SK-N-SH treated with all-trans-retinoic acid at 6 μM for 48 hours (cell line): ENCODE results near the gene PTPRT.

Source experiments
- ATAC-seq: fragments of 200-7000 bp; cut with Tn5 transposase; 3 replicates; pipeline ENCODE4 v1.9.1; 2020; ENCODE audit warnings: mild to moderate bottlenecking, moderate library complexity
- BACH2 ChIP-seq: fragments of 250-450 bp; sonication (Bioruptor Pico); IDR thresholded peaks from 2 replicates; pipeline ENCODE4 v1.9.0; 2021; ENCODE audit warnings: mild to moderate bottlenecking, borderline replicate concordance
- CSRNP3 ChIP-seq: fragments of 250-450 bp; sonication (Bioruptor Pico); IDR thresholded peaks from 2 replicates; pipeline ENCODE4 v1.5.1; 2021; ENCODE audit warnings: mild to moderate bottlenecking, moderate library complexity
- ESRRG ChIP-seq: fragments of 250-450 bp; sonication (Bioruptor Pico); IDR thresholded peaks from 2 replicates; pipeline ENCODE4 v1.6.1; 2021; ENCODE audit warnings: mild to moderate bottlenecking
- GLIS3 ChIP-seq: fragments of 250-450 bp; sonication (Bioruptor Pico); IDR thresholded peaks from 2 replicates; pipeline ENCODE4 v1.5.0; 2020; ENCODE audit warnings: mild to moderate bottlenecking, moderate library complexity
- OSR1 ChIP-seq: fragments of 250-450 bp; sonication (Bioruptor Pico); IDR thresholded peaks from 2 replicates; pipeline ENCODE4 v1.8.0; 2022; ENCODE audit warnings: moderate library complexity, mild to moderate bottlenecking, inconsistent platforms
- POU6F1 ChIP-seq: fragments of 250-450 bp; sonication (Bioruptor Pico); IDR thresholded peaks from 2 replicates; pipeline ENCODE4 v1.8.0; 2021; ENCODE audit warnings: low read depth, mild to moderate bottlenecking, moderate library complexity, borderline replicate concordance
- RARB ChIP-seq: fragments of 250-450 bp; sonication (Bioruptor Pico); IDR thresholded peaks from 2 replicates; pipeline ENCODE4 v1.8.0; 2021; ENCODE audit warnings: mild to moderate bottlenecking, moderate library complexity
- SNAI2 ChIP-seq: fragments of 250-450 bp; sonication (Bioruptor Pico); IDR thresholded peaks from 2 replicates; pipeline ENCODE4 v1.5.0; 2020; ENCODE audit warnings: mild to moderate bottlenecking, moderate library complexity
- TCF4 ChIP-seq: fragments of 250-450 bp; sonication (Bioruptor Pico); IDR thresholded peaks from 2 replicates; pipeline ENCODE4 v1.8.0; 2021; ENCODE audit warnings: mild to moderate bottlenecking, moderate library complexity, borderline replicate concordance
- TOX ChIP-seq: fragments of 250-450 bp; sonication (Bioruptor Pico); IDR thresholded peaks from 2 replicates; pipeline ENCODE4 v1.8.0; 2021; ENCODE audit warnings: mild to moderate bottlenecking, moderate library complexity, borderline replicate concordance
- ZC3H10 ChIP-seq: fragments of 250-450 bp; sonication (Bioruptor Pico); IDR thresholded peaks from 2 replicates; pipeline ENCODE4 v1.5.1; 2021; ENCODE audit warnings: mild to moderate bottlenecking, moderate library complexity
- ZFP30 ChIP-seq: fragments of 450-650 bp; formaldehyde crosslinking; IDR thresholded peaks from 2 replicates; pipeline ENCODE4 v1.5.0; 2022; ENCODE audit warnings: mild to moderate bottlenecking, moderate library complexity
- ZNF565 ChIP-seq: fragments of 450-650 bp; formaldehyde crosslinking; conservative IDR thresholded peaks from 2 replicates; pipeline ENCODE4 v1.5.0; 2020; ENCODE audit warnings: low read depth, mild to moderate bottlenecking, moderate library complexity
- ZNF70 ChIP-seq: fragments of 450-650 bp; formaldehyde crosslinking; IDR thresholded peaks from 2 replicates; pipeline ENCODE4 v1.5.0; 2020; ENCODE audit warnings: mild to moderate bottlenecking, moderate library complexity
- ZNF8 ChIP-seq: fragments of 450-650 bp; formaldehyde crosslinking; IDR thresholded peaks from 2 replicates; pipeline ENCODE4 v1.5.0; 2020; ENCODE audit warnings: mild to moderate bottlenecking, moderate library complexity
- TF ChIP-seq, protein P1 (sequence below): fragments of 250-450 bp; sonication (Bioruptor Pico); IDR thresholded peaks from 2 replicates; pipeline ENCODE4 v1.5.0; 2020; ENCODE audit warnings: mild to moderate bottlenecking, moderate library complexity
- TF ChIP-seq, protein P2 (sequence below): fragments of 250-450 bp; sonication (Bioruptor Pico); IDR thresholded peaks from 2 replicates; pipeline ENCODE4 v1.8.0; 2020; ENCODE audit warnings: mild to moderate bottlenecking, moderate library complexity, borderline replicate concordance
- TF ChIP-seq, protein P3 (sequence below): fragments of 250-450 bp; sonication (Bioruptor Pico); IDR thresholded peaks from 2 replicates; pipeline ENCODE4 v1.5.1; 2020; ENCODE audit warnings: low read depth, mild to moderate bottlenecking, moderate library complexity

PTPRT gene

GRCh38 chr20:42100137-42100704 lies 1089.5 kb downstream of the PTPRT start:
- ATAC-seq = no peak; the same call in 2 of the 3 replicates
- no peak for TF ChIP-seq OSR1 (CRISPR knock-in tag)
- no peak for TF ChIP-seq ZNF70 (CRISPR knock-in tag)
- no peak for TF ChIP-seq ZNF8
- no peak for TF ChIP-seq SNAI2
- TF ChIP-seq, protein P1, sequence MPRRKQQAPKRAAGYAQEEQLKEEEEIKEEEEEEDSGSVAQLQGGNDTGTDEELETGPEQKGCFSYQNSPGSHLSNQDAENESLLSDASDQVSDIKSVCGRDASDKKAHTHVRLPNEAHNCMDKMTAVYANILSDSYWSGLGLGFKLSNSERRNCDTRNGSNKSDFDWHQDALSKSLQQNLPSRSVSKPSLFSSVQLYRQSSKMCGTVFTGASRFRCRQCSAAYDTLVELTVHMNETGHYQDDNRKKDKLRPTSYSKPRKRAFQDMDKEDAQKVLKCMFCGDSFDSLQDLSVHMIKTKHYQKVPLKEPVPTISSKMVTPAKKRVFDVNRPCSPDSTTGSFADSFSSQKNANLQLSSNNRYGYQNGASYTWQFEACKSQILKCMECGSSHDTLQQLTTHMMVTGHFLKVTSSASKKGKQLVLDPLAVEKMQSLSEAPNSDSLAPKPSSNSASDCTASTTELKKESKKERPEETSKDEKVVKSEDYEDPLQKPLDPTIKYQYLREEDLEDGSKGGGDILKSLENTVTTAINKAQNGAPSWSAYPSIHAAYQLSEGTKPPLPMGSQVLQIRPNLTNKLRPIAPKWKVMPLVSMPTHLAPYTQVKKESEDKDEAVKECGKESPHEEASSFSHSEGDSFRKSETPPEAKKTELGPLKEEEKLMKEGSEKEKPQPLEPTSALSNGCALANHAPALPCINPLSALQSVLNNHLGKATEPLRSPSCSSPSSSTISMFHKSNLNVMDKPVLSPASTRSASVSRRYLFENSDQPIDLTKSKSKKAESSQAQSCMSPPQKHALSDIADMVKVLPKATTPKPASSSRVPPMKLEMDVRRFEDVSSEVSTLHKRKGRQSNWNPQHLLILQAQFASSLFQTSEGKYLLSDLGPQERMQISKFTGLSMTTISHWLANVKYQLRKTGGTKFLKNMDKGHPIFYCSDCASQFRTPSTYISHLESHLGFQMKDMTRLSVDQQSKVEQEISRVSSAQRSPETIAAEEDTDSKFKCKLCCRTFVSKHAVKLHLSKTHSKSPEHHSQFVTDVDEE = 0 out of 2 replicates have a peak, but pooled peaks have one; percentile 4
- no peak for TF ChIP-seq POU6F1 (CRISPR knock-in tag)
- TF ChIP-seq RARB (CRISPR knock-in tag) = no peak
- TF ChIP-seq TCF4 (CRISPR knock-in tag) = peak; percentile 54; the same call in 1 of the 2 replicates
- TF ChIP-seq, protein P2, sequence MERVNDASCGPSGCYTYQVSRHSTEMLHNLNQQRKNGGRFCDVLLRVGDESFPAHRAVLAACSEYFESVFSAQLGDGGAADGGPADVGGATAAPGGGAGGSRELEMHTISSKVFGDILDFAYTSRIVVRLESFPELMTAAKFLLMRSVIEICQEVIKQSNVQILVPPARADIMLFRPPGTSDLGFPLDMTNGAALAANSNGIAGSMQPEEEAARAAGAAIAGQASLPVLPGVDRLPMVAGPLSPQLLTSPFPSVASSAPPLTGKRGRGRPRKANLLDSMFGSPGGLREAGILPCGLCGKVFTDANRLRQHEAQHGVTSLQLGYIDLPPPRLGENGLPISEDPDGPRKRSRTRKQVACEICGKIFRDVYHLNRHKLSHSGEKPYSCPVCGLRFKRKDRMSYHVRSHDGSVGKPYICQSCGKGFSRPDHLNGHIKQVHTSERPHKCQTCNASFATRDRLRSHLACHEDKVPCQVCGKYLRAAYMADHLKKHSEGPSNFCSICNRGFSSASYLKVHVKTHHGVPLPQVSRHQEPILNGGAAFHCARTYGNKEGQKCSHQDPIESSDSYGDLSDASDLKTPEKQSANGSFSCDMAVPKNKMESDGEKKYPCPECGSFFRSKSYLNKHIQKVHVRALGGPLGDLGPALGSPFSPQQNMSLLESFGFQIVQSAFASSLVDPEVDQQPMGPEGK (CRISPR knock-in tag) = no peak
- TF ChIP-seq, protein P3, sequence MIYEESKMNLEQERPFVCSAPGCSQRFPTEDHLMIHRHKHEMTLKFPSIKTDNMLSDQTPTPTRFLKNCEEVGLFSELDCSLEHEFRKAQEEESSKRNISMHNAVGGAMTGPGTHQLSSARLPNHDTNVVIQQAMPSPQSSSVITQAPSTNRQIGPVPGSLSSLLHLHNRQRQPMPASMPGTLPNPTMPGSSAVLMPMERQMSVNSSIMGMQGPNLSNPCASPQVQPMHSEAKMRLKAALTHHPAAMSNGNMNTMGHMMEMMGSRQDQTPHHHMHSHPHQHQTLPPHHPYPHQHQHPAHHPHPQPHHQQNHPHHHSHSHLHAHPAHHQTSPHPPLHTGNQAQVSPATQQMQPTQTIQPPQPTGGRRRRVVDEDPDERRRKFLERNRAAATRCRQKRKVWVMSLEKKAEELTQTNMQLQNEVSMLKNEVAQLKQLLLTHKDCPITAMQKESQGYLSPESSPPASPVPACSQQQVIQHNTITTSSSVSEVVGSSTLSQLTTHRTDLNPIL (CRISPR knock-in tag) = no peak
- no peak for TF ChIP-seq CSRNP3 (CRISPR knock-in tag)
- TF ChIP-seq, all 23 proteins: peak for 2

DNA sequence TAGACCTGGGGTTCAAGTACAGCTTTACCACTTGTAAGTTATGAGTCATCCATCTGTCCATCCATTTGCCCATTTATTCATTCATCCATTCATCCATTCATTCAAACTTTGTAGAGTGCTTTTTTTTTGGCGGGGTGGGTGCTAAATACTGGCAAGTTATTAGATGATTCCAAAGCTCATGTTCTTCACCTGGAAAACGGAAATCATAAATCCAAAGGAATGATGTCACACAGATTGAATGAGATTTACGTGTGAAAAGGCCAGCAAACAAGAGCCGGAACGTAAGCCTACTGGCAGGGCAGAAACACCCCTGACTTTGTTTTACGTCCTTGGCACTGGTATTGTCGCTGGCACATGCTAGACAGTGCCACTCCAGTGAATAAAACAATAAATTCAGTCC lies 1090.6 kb downstream of the PTPRT start:
- no peak for ATAC-seq
- TF ChIP-seq RARB (CRISPR knock-in tag) (no peak), CSRNP3 (CRISPR knock-in tag) (no peak), TCF4 (CRISPR knock-in tag) (no peak), SNAI2 (no peak), TOX (CRISPR knock-in tag) (no peak), ZNF565 (CRISPR knock-in tag) (no peak), OSR1 (CRISPR knock-in tag) (no peak), BACH2 (CRISPR knock-in tag) (no peak), POU6F1 (CRISPR knock-in tag) (no peak), ZFP30 (no peak), GLIS3 (CRISPR knock-in tag) (no peak), ESRRG (no peak), ZC3H10 (CRISPR knock-in tag) (no peak)
- TF ChIP-seq, protein P3 (CRISPR knock-in tag) = no peak
